HL-60 (cell line): Measurements from ENCODE around the gene MS4A2.

Experiments
- DNase-seq, 2 experiments: peaks; one replicate each; pipeline ENCODE4 v3.0.0-alpha.2; 2010 to 2020; ENCODE audit warnings: low read depth in 1 of 2, low spot score in 1 of 2
- H3K27ac ChIP-seq: fragments of 250-450 bp; sonication (Bioruptor Pico); replicated peaks from 2 replicates; pipeline ENCODE4 v1.5.1; 2020; ENCODE audit warnings: mild to moderate bottlenecking, moderate library complexity
- H3K27me3 ChIP-seq: fragments of 250-450 bp; sonication (Bioruptor Pico); 2 replicates; pipeline ENCODE4 v1.5.1; 2021; ENCODE audit warnings: mild to moderate bottlenecking, moderate library complexity; ENCODE audit not compliant: insufficient read depth, poor library complexity, severe bottlenecking
- H3K4me3 ChIP-seq: replicated peaks from 2 replicates; pipeline ENCODE4 v1.5.1; 2011; ENCODE audit warnings: mild to moderate bottlenecking, control low read depth, low read length; ENCODE audit not compliant: insufficient read depth
- CTCF ChIP-seq: IDR thresholded peaks from one replicate; pipeline ENCODE4 v1.5.1; 2011; ENCODE audit warnings: low read length, control low read depth, inconsistent platforms; ENCODE audit not compliant: insufficient read depth
- GABPA ChIP-seq: IDR thresholded peaks from 2 replicates; pipeline ENCODE4 v1.6.1; 2012; ENCODE audit warnings: low read depth
- POLR2AphosphoS5 ChIP-seq: IDR thresholded peaks from 2 replicates; pipeline ENCODE4 v1.6.1; 2012; ENCODE audit warnings: low read depth
- REST ChIP-seq: IDR thresholded peaks from 2 replicates; pipeline ENCODE4 v1.6.1; 2012; ENCODE audit warnings: low read depth; ENCODE audit not compliant: insufficient replicate concordance
- SPI1 ChIP-seq: IDR thresholded peaks from 2 replicates; pipeline ENCODE4 v1.6.1; 2012; ENCODE audit warnings: low read depth, mild to moderate bottlenecking, borderline replicate concordance

The MS4A2 gene

GRCh38 chr11:60077981-60078380, 10.5 kb upstream of the MS4A2 start:
- DNase-seq: peak in 1 of 2 experiments; percentile 12
- Histone ChIP-seq H3K27ac (no peak overlapping the region), H3K4me3 (no peak overlapping the region), H3K27me3 (no peaks in the 10 kb centered on the region)
- TF ChIP-seq POLR2AphosphoS5: no peak
- no peak for TF ChIP-seq REST
- no peak for TF ChIP-seq GABPA
- TF ChIP-seq SPI1: no peak
- TF ChIP-seq CTCF: no peak

GRCh38 chr11:60078745-60079144, 9.7 kb upstream of the MS4A2 start:
- peak in 1 of 2 experiments; percentile 5 for DNase-seq
- TF ChIP-seq REST (no peak), POLR2AphosphoS5 (no peak), SPI1 (no peak), GABPA (no peak), CTCF (no peak)
- Histone ChIP-seq H3K27me3 (no peaks in the 10 kb centered on the region), H3K27ac (no peak overlapping the region), H3K4me3 (no peak overlapping the region)

- no peak for TF ChIP-seq SPI1
- TF ChIP-seq CTCF: no peak
- TF ChIP-seq REST: no peak
- TF ChIP-seq GABPA: no peak
- TF ChIP-seq POLR2AphosphoS5: no peak
- no peaks in the 10 kb centered on the region for H3K27me3 ChIP-seq
- no peak overlapping the region for H3K4me3 ChIP-seq
- no peak for DNase-seq
- no peak overlapping the region for H3K27ac ChIP-seq
These were observed 7.9 kb upstream of the MS4A2 start for GRCh38 chr11:60080535-60080934.
